ENCODE data around the gene RGS12.
A peak's percentile ranks its signal among the peaks of the same experiment; 100 is the strongest.
"Not testable (repeated sequence)": the region's sequence is repeated elsewhere in the genome, so short reads cannot be mapped to it uniquely, and the experiment has no call there.

The RGS12 gene

DNA sequence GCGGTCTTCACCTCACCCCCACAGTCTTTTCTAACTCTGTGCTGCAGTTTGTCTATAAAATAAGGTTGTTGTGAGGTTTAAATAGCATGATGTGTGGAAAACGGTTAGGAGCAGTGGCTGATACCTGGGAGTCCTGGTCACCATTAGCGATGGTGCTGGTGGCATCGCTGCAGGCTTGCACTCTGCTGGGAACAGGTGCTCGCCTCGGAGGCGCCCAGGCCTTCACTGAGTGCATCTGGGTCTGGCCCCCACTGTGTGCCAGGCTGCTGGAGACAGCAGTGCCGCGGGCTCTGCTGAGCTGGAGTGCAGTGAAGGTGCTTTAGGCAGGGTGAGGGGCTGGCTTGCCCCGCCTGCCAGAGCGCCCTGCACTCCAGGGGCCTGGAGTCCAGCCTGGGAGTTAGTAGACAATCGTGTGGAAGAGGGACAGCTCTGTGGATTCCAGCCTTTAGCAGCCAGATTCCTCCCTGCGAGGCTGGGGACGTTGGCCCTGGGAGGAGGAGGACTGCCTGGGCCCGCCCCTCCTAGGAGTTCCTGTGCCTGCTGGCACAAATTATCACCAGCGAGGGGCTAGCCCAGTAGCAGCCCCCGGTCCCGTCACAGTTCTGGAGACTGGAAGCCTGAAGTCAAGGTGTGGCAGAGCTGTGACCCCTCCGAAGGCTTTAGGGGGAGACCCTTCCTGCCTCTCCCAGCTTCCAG is 7.3 kb downstream of the RGS12 start:
- DNase-seq: no peak

DNA sequence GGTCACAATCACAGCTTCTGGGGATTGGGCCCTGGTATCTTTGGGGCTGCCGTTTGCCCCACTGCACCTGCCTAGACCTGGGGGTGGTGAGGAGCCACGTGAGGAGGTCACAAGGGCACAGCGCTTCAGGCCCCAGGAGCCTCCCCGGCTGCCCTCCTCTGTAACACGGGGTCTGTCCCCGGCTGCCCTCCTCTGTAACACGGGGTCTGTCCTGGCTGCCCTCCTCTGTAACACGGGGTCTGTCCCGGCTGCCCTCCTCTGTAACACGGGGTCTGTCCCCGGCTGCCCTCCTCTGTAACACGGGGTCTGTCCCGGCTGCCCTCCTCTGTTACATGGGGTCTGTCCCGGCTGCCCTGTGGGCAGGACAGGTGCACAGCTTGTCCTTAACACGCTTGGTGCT is 8.1 kb downstream of the RGS12 start:
- not testable (repeated sequence) for DNase-seq

DNA sequence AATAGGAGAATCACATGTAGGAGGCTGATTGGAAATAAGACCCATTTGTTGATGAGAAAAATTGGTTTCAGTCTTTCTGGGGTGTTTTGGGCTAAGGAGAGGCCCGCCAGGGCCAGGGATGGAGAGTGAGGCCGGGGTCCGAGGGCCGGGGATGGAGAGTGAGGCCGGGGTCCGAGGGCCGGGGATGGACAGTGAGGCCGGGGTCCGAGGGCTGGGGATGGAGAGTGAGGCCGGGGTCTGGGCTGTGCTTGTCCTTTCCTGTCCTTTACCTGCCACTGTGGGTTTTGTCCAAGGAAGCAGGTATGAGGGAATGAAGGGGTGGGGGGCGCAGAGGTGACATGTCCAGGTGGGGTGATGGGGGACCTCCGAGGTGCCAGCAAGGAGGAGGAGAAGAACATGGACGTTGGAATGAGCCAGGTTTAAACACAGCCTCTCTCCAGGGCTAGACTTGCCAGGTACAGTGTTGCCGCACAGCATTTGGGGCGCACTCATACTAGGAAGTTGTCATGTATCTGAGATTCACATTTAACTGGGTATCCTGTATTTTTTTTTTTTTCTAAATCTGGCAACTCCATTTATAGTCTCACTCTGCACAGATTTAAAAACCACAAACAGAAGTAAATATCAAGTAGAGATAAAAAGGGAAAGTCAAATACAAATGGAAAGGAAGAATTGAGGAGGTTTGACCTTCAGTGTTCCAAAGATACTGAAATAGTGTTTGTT is 8.8 kb downstream of the RGS12 start:
- DNase-seq: no peak

DNA sequence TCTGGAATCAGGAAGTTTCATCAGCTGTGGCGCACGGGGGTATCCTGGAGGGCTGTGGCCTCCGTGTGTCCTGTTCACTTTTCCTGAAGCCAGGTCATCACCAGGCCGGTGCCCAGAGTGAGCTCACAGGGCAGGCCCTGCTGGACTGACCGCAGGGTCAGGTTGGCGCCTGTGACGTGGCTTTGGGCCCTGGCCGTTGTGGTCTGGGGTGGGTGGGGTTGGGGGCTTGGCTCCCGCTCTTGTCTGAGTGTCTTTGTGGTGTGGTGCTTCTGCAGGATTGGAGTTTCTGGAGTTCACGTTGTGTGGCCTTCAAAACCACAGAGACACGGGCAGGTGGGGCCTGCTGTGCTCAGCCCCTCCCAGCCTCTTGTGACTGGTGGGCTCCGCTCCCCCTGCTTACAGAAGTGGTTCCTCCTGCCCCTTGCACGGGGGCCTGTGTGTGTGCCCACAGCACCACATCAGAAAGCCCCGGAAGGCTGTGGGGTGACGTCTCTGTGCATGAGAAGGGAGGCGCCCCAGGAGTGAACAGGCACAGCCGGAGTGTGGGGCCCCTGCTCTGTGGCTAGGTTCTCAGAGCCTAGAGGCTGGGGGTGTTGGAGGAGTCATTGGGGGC is 9.5 kb downstream of the RGS12 start:
- DNase-seq: peak; percentile 63

DNA sequence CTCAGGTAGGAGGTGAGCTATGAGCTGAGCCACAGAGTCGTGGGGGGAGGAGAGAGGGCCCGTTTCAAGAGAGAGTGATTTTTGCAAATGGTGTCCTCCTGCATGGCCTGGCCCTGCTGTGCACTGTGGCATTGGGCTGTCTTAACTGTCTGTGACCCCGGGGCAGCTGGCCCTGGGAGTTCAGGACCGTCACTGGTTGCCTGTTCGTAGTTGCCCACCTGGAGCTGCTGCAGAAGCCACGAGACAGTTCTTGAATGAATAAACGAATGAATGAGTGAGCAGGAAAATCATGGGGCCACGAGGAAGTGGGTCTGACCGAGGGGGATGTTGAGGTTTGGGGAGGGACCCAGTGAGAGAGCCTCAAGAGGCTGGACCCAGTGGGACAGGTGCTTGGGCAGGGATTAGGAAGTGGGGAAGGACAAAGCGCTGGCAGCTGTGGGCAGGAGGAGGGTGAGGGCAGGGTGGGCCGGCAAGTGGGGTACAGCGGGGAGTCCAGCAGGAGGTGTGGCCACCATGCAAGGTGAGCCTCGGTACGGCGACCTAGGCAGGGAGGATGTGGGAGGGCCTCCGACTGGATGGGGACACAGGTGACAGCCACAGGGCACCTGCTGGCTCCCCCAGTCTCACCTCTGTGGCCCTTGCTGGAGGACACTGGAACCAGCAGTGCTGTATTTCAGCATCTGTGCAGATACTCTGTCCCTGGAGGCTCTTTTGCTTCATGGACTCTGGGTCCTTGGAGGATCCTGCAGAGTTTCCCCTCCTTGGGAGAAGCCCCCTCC is 10.2 kb downstream of the RGS12 start:
- peak; percentile 18 for DNase-seq

DNA sequence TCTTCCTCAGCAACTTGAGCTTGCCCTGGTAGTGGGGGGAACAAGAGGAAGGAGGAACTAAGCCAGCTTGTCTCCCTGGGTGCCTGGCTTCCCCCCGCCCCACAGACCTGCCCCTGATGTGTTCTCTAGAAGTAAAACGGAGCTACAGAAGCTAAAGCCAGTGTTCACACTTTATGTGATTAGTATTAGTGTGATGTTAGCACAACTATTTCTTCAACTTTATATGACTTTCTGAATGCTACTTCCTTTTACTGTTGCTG is 10.7 kb downstream of the RGS12 start:
- no peak for DNase-seq

DNA sequence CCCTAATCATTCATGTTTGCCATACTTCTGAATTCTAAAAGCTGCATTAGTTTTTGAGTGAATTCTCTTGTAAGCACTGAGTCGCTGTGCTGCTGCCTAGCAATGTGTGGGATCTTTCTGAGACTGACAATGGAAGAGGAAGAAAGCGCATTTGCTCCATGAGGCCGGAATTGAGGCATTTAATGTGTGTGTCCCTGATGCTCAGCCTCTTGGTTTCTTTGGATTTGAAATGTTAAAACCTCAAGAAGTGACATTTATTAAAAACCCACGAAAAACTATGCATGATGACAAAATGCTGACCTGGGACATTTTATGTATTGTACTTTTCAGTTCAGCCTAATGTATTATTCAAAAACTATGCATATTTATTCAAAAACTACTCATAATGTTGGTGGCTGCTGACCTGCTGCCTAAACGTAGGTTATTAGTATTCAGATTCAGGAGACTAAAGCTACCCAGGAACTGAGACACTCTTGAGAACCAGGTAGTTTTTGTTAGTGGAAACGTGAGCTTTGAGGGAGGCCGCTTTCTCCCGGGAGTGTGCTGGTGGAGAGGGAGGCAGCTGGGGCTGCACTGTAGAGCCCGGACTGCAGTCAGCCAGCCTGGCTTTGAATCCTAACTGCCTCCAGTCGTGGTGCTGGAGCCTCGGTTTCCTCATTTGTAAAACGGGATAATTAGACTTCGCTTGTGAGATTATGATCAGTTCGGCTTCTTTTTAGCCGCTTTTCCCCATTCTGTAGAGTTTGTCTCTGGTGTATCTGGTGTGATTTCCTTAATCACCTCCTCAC is 11.3 kb downstream of the RGS12 start:
- no peak for DNase-seq

DNA sequence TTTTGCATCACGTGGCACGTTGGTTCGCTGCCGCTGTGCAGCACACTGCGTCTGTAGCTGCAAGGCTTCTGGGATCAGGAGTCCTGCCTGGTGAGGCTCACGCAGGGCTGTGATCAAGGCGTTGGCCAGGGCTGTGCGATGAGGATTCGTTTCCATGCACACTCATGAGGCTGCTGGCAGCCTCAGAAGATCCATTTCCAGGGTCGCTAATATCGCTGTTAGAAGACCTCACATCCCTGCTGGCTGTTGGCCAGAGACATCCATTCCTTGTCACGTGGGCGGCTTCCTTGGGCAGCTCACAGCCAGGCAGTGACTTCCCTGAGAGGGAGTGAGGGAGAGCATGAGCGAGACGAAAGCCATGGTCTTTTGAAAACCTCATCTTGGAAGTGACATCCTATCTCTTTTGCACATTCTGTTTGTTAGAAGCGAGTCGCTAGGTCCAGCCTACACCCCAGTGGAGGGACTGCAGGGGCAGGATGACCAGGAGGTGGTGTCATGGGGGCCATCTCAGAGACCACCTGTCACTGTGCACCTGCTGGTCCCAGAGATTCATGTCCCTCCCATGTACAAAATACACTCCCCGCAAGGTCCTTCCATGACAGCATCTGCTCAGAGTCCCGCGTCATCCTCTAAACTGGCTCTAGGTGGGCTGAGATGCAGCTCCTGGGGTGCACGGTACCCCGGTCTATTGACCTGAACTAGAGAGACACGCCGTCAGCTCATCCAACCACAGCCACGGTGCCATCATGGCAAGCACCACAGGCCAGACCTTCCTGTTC is 12.2 kb downstream of the RGS12 start:
- no peak for DNase-seq

DNA sequence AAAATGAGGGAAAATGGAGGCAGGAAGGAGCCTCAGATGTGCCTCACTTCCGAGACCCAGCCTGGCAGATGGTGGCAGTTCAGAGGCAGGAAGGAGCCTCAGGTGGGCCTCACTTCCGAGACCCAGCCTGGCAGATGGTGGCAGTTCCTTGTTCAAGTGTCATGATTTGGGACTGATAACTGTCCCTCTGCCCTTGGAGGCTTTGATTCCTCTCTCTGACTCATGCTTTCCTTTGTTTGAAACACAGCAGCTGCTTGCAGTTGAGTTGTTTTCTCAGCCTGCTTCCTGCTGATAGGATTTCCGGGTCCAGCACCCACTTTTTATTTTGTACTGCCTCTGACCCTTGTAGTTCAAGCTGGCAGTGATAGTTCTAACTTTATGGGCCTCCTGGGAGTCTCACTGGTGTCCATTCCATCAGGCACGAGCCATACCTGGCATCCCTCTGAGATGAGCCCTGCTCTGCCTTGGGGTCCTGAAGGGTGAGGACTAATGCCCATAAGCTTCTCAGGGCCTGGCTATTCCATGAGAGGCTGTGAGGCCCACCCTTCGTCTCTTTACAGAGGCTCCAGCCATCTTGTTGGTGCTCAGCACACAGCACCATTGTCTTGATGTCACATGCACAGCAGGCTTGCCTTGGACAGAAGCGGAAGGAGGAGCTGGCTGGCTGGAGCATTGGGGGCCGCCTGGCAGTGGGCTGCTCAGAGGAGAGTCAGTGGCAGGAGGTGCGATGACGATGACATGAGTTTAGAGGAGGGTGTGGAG is 13.0 kb downstream of the RGS12 start:
- DNase-seq: peak; percentile 45

DNA sequence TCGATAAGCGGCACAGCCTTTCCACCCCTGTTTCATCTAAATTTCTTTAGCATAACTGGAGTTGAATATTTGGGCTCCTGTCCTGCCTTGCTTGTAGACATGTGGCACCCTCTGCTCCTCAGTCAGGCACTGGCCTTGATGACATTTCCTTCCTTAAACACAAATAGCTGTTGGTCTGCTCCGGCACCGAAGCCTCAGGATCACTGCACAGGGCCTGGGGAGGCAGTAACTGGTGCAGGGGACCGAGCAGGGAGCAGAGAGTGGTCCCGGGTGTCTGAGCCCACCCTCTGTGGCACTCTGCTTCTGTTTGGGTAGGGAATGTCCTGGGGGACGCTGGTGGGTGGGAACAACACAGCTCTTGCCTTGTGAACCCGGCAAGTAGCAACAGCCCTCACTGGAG is 13.6 kb downstream of the RGS12 start:
- DNase-seq: no peak

DNA sequence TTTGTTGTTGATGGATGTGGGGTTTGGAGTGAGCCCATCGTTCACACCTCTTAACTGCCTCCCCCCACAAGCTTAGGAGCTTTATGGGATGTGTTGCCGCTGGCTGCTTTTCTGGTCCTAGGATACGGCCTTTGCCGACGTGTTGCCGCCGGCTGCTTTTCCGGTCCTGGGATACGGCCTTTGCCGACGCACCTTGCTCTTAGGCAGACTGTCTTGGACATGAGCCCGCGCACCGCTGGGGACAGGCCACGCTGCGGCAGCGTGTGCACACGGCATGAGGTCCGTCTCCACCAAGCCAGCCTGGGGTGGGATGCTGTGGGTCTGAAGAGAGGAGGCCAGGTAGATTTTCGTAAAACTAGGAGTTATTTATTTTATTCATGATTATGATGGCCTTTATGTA is 14.2 kb downstream of the RGS12 start:
- DNase-seq: no peak

DNA sequence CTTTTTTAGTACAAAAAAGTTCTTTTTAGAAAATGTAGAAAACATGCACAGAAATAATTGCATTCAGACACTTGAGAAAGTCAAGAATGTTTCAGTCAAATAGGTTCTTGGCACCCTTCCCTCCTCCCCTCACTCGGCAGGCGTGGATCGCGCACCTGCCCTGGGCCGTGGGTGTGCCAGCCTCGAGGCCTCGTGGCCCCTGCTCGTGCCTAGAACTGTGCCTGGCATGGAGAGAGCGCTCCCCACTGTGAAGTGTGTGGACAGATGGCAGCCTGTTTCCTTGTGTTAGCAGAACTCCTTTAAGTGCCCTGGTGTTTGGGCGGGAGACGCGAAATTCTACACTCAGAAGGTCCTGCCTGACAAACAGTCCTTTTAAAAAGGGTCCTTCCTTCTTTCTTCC is 14.7 kb downstream of the RGS12 start:
- DNase-seq: no peak

DNA sequence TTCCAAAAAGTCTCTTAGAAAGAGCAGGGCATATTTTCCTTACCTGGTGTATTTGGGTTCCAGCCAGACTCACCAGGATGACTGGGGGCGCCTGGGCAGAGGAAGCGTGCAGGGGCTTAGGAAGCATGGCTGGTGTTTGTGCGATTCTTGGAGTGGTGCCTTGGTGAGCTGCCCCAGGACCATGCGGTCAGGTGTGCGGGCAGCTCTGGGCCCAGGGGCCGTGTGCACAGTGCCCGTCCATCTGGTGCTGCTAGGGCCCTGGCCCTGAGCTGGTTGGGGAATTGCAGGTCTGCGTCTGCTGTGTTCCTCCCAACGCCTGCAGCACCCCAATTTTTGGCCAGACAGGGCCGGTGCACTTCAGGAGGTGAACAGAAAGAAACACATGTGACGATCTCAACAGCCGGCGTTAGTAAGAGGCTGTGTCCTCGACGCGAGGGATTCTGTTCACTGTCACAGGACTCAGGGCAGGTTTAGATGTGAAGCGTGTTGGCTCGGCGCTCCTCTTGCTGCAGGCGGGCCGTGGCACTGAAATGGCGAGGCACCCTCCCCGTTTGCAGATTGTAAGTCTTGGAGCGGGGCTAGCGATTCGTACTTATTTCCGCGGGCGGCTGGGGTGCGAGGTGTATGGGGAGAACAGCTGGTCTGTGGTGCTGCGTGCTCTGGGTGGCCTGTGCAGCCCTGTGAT is 15.2 kb downstream of the RGS12 start:
- DNase-seq: no peak

DNA sequence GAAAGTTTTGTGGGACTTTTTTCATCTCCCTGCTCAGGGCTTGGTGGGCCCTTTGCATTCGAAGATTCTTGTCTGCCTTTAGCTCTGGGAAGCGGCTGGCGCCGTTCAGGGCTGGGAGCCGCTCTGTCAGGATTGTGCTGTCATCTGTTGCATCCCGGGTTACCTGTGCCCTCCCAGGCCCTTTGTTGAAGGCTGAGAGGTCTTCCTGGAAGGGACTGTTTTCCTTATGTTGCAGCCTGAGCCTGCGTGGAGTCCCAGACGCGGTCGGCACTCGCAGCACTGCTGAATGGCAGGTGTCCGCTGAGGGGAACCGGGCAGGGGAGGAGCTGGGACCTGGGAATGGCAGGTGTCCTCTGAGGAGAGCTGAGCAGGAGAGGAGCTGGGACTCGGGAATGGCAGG is 15.9 kb downstream of the RGS12 start:
- no peak for DNase-seq

DNA sequence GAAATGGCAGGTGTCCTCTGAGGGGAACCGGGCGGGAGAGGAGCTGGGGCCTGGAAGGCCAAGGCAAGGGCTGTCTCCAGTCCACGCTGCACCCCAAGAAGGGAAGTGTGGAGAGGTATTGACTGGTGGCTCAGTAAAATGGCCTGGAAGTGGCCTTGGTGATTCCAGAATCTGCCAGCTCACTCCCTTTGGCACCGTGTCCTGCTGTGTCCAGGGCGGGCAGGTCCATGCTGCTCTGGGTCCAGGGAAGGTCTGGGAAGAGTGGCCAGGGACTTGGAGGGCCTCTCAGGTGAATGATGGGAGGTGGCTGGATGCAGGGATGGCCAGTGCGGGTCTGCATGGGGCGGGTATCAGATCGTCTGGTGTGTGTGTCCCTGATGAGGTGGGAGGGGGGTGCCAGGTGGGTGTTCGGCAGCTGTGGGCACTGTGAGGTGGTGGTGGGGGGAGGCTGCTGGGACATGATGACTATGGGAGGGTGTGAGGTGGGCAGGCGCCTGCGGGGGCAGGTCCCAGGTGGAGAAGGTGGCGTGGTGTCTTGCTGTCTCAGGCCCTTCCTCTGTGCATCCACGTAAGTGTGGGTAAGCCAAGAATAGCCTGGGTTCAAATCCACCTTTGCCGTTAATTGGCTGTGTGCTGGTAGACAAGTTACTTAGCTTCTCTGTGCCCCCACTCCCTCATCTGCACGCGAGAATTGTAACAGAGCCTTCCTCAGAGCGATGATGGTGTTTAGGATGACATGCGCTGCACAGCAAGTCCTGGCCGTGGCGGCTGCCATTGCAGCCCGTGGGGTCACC is 17.7 kb downstream of the RGS12 start:
- no peak for DNase-seq

DNA sequence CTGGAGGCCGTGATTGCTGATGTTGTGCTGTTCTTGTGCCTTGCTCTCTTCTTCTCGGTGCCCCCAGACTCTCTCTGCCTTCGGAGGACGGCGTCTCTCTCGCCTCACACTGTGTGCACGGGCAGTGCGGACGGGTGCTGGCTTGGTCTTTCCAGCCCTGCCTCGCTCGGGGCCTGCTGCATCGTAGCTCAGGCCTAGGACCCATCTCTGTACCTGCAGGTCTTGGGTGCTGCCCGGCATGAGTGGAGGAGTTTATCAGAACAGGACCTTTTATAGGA is 18.2 kb downstream of the RGS12 start:
- no peak for DNase-seq

DNA sequence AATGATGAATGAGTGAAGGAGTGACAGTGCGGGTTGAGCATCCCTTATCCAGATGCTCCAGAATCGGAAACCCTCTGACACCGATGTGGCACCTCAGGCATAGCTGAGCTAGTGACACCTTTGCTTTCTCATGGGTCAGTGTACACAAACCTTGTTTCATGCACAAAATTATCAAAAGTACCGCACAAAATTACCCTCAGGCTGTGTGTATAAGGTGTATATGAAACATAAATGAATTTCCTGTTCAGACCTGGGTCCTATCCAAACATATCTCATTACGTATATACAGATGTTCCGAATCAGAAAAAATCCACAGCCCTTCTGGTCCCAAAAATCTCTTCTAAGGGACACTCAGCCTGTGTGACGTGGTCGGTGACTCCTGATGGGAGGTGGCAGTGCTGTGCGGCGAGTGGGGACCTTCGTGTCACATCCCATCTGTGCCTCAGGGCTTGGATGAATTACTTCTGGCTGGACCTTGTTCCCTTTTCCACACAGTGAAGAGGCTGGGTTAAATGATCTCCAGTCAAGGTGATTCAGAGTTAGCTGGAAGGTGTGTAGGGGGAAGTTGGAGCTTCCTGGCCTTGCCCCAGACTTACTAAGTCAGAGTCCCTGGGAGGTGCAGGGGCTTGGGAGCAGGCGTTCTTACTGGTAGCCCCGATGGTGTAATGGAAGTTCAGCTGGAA is 18.8 kb downstream of the RGS12 start:
- DNase-seq: no peak

DNA sequence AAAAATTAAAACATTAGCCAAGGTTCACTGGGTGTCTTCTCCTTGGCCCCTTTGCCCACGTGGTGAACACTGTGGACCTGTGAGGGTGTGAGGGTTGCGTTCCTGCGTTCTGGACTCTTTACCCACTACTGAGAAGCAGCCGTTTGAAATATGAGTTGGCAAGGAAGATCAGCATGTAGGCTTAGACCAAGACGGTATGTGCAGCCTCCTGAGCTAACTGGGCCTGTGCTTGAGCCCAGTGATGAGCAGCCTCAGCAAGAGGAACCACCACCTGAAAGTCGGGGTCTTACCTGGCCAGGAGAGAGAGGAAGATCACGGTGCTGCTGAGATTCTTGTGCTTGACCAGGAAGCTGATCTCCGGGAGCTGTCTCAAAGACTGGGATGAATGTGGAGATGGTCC is 19.5 kb downstream of the RGS12 start:
- no peak for DNase-seq

DNA sequence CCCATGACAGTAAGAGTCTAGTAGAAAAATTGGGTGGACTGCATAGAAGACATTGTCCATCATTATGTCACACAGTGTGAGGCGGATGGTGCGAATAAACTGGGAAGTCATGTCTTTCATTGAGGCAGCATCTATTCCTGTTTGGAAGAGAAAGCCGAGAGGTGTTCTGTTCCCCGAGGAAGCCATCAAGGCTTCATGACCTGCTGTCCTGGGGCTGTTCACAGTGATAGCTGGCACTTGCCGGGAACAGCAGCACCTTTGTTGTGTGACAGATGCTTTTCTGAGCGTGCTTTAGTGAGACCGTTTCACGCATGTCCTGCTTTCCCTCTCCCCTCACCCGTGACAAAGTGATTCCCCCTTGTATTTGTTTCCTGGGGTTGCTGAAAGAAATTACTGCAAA is 20.3 kb downstream of the RGS12 start:
- no peak for DNase-seq
